Left lung (tissue), 10 donors: Measurements from ENCODE around the gene TRRAP. TPM values are rescaled to one million over a fixed set of nuclear protein-coding genes. Genes with fewer than 3 reads are reported as not detected.

ENCODE experiments used
- ATAC-seq: fragments of 200-7000 bp; cut with Tn5 transposase; one replicate; pipeline ENCODE4 v1.9.1; 2020; ENCODE audit warnings: moderate library complexity
- DNase-seq, 4 donors: peaks; one replicate each; pipeline ENCODE4 v3.0.0-alpha.2; 2013 to 2020
- H3K27ac ChIP-seq, 2 donors: fragments of 200-600 bp; sonication (generic) in 1 of 2; one replicate each; pipeline versions ENCODE4 v1.5.0 to v1.8.0; 2020 to 2021
- H3K27me3 ChIP-seq, 2 donors: fragments of 200-600 bp; sonication (generic) in 1 of 2; one replicate each; pipeline versions ENCODE4 v1.5.0 to v1.8.0; 2020 to 2021
- H3K36me3 ChIP-seq, 2 donors: fragments of 200-600 bp; sonication (generic) in 1 of 2; one replicate each; pipeline versions ENCODE4 v1.5.0 to v1.8.0; 2020 to 2021
- H3K4me1 ChIP-seq, 2 donors: fragments of 200-600 bp; one replicate each; pipeline ENCODE4 v1.8.0; 2021
- H3K4me3 ChIP-seq, 2 donors: fragments of 200-600 bp; sonication (generic) in 1 of 2; one replicate each; pipeline versions ENCODE4 v1.5.0 to v1.8.0; 2020 to 2021; ENCODE audit warnings: mild to moderate bottlenecking in 1 of 2
- H3K9me3 ChIP-seq, 2 donors: fragments of 200-600 bp; sonication (generic) in 1 of 2; one replicate each; pipeline versions ENCODE4 v1.5.0 to v1.8.0; 2020 to 2021
- intact Hi-C, 2 donors: fragments of 100-400 bp; cut with DNase I; formaldehyde crosslinking; loops; one replicate each; pipeline versions ENCODE4 v1.11.2 to v1.14.2; 2022
- polyA plus RNA-seq, 6 donors: library from polyadenylated mRNA; unstranded; fragments of 120-200 nt; gene quantifications; one replicate each; pipeline ENCODE4 v1.2.1, GENCODE V29; 2013; ENCODE audit not compliant: insufficient read length in 6 of 6
- total RNA-seq, 2 donors: library from RNA; stranded (reverse); fragmentation: NEBNext Ultra II Directional; extraction: Animal tissue kit (Norgen Biotek cat#: 25700); gene quantifications; one replicate each; pipeline ENCODE4 v1.2.1, GENCODE V29; 2021
- TF ChIP-seq, protein P1 (sequence below), 2 donors: fragments of 200-600 bp; sonication (generic) in 1 of 2; IDR thresholded peaks; one replicate each; pipeline versions ENCODE4 v1.5.0 to v1.8.0; 2021; ENCODE audit warnings: antibody characterized with exemption in 2 of 2
- donor health status: DM: no; HTN: yes; CAD: no.
- donor health status: DM: no; HTN: no; CAD: no.

Gene TRRAP
- total and polyA plus RNA-seq, 8 donors, result 32.5 to 40.5 (median 38.2) TPM

DNA sequence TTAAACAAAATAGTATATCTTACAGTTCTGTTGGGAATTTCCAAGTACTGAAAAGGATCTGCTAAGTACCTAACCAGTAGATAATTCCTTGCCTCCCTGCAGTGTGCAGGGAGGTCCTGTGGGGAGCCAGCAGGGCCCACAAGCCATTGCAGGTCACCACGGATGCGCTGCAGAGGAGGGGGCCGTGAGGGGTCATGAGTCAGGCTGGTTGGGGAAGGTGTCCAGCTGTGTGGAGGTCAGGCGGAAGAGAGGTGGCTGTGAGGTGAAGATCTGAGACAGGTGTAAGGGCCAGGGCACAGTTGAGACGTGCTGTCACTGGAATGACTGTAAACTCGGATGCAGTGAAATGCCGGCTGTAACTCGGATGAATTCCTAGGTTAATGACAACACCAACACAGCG lies 80.6 kb downstream of the TRRAP start:
- no peak for ATAC-seq
- Histone ChIP-seq H3K27me3 (no peaks in the 10 kb centered on the region), H3K27ac (no peak overlapping the region), H3K9me3 (no peaks in the 10 kb centered on the region), H3K4me3 (no peak overlapping the region), H3K4me1 (no peaks in the 10 kb centered on the region), H3K36me3 (peaks cover 0 to 100% of the 10 kb centered on the region in 2 donors)
- intact Hi-C loops, result no loop called here
- DNase-seq, result no peak
- TF ChIP-seq, protein P1, sequence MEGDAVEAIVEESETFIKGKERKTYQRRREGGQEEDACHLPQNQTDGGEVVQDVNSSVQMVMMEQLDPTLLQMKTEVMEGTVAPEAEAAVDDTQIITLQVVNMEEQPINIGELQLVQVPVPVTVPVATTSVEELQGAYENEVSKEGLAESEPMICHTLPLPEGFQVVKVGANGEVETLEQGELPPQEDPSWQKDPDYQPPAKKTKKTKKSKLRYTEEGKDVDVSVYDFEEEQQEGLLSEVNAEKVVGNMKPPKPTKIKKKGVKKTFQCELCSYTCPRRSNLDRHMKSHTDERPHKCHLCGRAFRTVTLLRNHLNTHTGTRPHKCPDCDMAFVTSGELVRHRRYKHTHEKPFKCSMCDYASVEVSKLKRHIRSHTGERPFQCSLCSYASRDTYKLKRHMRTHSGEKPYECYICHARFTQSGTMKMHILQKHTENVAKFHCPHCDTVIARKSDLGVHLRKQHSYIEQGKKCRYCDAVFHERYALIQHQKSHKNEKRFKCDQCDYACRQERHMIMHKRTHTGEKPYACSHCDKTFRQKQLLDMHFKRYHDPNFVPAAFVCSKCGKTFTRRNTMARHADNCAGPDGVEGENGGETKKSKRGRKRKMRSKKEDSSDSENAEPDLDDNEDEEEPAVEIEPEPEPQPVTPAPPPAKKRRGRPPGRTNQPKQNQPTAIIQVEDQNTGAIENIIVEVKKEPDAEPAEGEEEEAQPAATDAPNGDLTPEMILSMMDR (IDR thresholded peaks at IDR 0.05), result no peak

DNA sequence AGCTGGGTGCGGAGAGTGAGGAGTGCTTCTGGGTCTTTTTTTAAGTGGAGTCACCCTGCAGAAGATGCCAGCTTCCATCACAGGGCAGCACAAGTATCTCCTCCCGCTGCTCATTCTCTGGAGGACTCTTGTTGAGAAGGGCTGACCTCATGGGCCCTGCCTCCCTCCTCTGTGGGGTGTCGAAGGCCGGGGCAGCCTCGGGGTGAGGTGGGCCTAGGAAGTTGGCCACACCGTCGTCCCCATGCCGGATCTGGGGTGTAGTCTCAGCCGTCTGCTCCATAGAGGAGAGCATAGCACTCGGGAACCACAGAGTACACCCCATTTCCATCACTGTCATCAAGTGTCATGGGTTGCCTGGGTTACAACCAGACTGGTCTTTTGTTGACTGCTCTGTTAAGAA lies 85.0 kb downstream of the TRRAP start:
- H3K27me3 ChIP-seq, result no peaks in the 10 kb centered on the region
- H3K9me3 ChIP-seq, result no peaks in the 10 kb centered on the region
- intact Hi-C loops, result no loop called here
- peaks cover 0 to 100% of the 10 kb centered on the region in 2 donors for H3K36me3 ChIP-seq
- ATAC-seq (no peak), DNase-seq (no peak)
- no peak overlapping the region for H3K4me3 ChIP-seq
- no peak overlapping the region for H3K27ac ChIP-seq
- no peaks in the 10 kb centered on the region for H3K4me1 ChIP-seq
- TF ChIP-seq, protein P1 (IDR thresholded peaks at IDR 0.05), result no peak

DNA sequence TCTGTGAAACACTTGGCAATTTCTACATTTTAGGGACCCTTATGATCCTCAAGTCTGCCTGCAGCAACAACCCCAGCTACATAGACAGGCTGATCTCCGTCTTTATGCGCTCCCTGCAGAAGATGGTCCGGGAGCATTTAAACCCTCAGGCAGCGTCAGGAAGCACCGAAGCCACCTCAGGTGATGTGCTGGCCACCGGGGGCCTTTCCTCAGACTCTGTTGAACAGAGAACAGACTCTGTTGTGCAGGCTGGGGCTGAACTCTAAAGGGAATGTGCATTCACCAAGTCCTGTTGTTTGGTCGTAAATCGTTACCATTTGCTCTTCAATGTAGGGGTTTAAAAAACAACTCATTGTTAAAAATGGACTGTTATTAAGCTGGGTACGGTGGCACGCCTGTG lies 86.3 kb downstream of the TRRAP start:
- intact Hi-C loops, result no loop called here
- Histone ChIP-seq H3K9me3 (no peaks in the 10 kb centered on the region), H3K27ac (no peak overlapping the region), H3K4me1 (no peaks in the 10 kb centered on the region), H3K27me3 (no peaks in the 10 kb centered on the region), H3K36me3 (peaks cover 0 to 100% of the 10 kb centered on the region in 2 donors), H3K4me3 (no peak overlapping the region)
- TF ChIP-seq, protein P1 (IDR thresholded peaks at IDR 0.05), result no peak
- DNase-seq (no peak), ATAC-seq (no peak)

DNA sequence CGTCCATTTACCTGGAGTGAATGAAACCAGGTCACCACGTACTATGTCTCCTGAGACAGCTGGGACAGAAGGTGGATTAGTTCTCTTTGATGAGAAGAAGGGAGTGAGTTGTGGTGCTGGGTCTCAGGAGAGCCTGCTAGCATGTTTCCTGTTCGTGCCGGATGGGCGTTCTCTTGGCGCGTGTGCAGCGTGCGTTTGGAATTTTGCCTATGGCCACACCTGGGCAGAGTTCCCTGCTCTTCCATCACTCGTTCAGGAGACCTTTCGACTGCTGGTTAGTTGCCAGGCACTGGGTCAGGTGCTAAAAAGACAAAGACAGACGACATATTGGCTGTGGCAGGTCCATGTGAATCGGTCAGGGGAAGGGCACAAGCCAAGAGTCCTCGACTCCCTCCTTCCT lies 90.3 kb downstream of the TRRAP start:
- no peak overlapping the region for H3K4me3 ChIP-seq
- no peaks in the 10 kb centered on the region for H3K27me3 ChIP-seq
- TF ChIP-seq, protein P1 (IDR thresholded peaks at IDR 0.05), result no peak
- intact Hi-C loops, result no loop called here
- no peaks in the 10 kb centered on the region for H3K9me3 ChIP-seq
- H3K36me3 ChIP-seq, result peaks cover 0 to 100% of the 10 kb centered on the region in 2 donors
- no peak for DNase-seq
- no peaks in the 10 kb centered on the region for H3K4me1 ChIP-seq
- ATAC-seq, result no peak
- H3K27ac ChIP-seq, result no peak overlapping the region

DNA sequence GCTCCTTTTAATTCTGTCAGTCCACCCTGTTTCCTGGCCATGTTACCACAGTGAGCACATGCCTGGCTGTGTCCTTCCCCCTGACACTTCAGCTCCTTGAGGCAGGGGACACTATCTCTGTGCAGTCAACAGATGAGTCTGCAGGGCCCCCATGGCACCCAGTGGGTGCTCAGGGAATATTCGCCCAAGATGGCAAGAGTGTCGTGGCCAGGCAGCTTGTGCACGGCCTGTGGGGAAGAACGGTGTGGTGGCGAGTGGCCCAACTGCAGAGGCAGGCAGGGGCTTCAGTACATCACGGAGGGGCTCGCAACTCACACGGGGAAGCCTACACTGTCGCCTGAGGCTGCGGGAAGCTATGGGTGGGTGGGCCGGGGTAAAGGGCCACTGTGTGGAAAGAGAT lies 91.1 kb downstream of the TRRAP start:
- Histone ChIP-seq H3K4me1 (no peaks in the 10 kb centered on the region), H3K27ac (no peak overlapping the region), H3K4me3 (no peak overlapping the region), H3K36me3 (peaks cover 0 to 100% of the 10 kb centered on the region in 2 donors), H3K9me3 (no peaks in the 10 kb centered on the region), H3K27me3 (no peaks in the 10 kb centered on the region)
- TF ChIP-seq, protein P1 (IDR thresholded peaks at IDR 0.05), result no peak
- ATAC-seq (no peak), DNase-seq (no peak)
- intact Hi-C loops, result no loop called here
